ENCODE results near the gene PRKACB. TPM values are rescaled to one million over a fixed set of nuclear protein-coding genes. Genes with fewer than 3 reads are reported as not detected.

The PRKACB gene
- total RNA-seq, 1 donor from 2014 or later = 64.9 TPM

DNA sequence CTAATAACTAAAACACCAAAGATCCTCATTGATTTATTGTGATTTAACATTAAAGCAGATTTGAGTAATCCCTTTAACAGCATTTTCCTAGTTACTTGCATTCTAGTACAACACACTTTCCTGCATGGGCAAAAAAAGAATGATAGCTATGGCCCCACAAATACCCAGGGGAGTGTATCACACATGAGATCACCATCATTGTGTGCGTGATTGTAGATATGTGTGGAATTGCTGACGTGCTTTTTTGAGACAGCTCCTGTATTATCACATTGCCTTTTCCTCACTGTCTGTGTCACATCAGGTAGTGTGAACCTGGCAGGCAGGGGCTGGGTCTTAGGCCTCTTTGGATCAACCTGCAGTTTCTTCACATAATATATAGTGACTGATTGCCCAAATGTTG lies 109.0 kb downstream of the PRKACB start:
- Histone ChIP-seq H3K4me2 (ENCODE audit: low read length) (peak overlapping the region; percentile 42), H2AFZ (ENCODE audit: low read depth, low read length) (no peak overlapping the region), H3K79me2 (ENCODE audit: insufficient read depth, low read length) (no peaks in the 10 kb centered on the region), H3K27me3 (ENCODE audit: insufficient read depth, low read length) (no peaks in the 10 kb centered on the region), H3K4me3 (ENCODE audit: insufficient read depth, low read depth, low read length) (no peak overlapping the region), H4K20me1 (ENCODE audit: insufficient read depth, low read length) (no peaks in the 10 kb centered on the region), H3K9me3 (ENCODE audit: insufficient read depth, low read depth, low read length) (no peaks in the 10 kb centered on the region), H3K9ac (ENCODE audit: low read length) (peak overlapping the region; percentile 62), H3K36me3 (ENCODE audit: insufficient read depth, low read length) (no peaks in the 10 kb centered on the region), H3K27ac (ENCODE audit: low read depth, low read length) (peak overlapping the region; percentile 91), H3K4me1 (ENCODE audit: insufficient read depth, low read length) (peaks cover 27% of the 10 kb centered on the region)
- Mint-ChIP-seq H3K4me3 (ENCODE audit: unreplicated experiment) (no peak overlapping the region), H3K27ac (ENCODE audit: unreplicated experiment) (peak overlapping the region; percentile 97), H3K27me3 (ENCODE audit: low read depth, unreplicated experiment) (no peaks in the 10 kb centered on the region), H3K36me3 (ENCODE audit: low read depth, unreplicated experiment) (peaks cover 2% of the 10 kb centered on the region), H3K4me1 (ENCODE audit: low read depth, unreplicated experiment) (peaks cover 26% of the 10 kb centered on the region), H3K9me3 (ENCODE audit: unreplicated experiment) (no peaks in the 10 kb centered on the region)
- FAIRE-seq = no peak
- TF ChIP-seq, protein P1, sequence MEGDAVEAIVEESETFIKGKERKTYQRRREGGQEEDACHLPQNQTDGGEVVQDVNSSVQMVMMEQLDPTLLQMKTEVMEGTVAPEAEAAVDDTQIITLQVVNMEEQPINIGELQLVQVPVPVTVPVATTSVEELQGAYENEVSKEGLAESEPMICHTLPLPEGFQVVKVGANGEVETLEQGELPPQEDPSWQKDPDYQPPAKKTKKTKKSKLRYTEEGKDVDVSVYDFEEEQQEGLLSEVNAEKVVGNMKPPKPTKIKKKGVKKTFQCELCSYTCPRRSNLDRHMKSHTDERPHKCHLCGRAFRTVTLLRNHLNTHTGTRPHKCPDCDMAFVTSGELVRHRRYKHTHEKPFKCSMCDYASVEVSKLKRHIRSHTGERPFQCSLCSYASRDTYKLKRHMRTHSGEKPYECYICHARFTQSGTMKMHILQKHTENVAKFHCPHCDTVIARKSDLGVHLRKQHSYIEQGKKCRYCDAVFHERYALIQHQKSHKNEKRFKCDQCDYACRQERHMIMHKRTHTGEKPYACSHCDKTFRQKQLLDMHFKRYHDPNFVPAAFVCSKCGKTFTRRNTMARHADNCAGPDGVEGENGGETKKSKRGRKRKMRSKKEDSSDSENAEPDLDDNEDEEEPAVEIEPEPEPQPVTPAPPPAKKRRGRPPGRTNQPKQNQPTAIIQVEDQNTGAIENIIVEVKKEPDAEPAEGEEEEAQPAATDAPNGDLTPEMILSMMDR (IDR thresholded peaks at IDR 0.05; ENCODE audit: insufficient read depth, low read depth, low read length) = no peak
- TF ChIP-seq EZH2 (IDR thresholded peaks at IDR 0.05; ENCODE audit: insufficient read depth, low read length) = no peak
- DNase-seq (ENCODE audit: low read depth) = peak; percentile 88

DNA sequence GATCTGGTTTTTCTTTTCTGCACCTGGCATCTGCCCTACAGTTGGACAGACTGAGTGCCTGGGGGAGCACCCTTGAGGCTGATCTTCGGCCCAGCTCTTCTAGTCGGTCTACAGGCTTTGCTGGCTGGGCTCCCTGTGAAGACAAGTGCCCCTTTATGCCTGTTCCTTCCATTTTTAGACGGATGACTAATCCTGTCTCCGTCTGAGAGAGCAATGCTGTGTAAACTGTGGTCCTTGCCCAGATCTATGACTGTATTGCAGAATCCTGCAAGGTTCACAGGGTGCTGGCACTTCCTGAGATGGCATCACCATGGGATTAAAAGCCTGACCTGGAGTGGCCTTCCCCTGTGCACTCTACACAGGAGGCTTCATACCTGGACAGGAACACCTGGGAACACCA lies 109.8 kb downstream of the PRKACB start:
- Mint-ChIP-seq H3K27me3 (ENCODE audit: low read depth, unreplicated experiment) (peaks cover 2% of the 10 kb centered on the region), H3K9me3 (ENCODE audit: unreplicated experiment) (no peaks in the 10 kb centered on the region), H3K4me3 (ENCODE audit: unreplicated experiment) (peak overlapping the region; percentile 30), H3K27ac (ENCODE audit: unreplicated experiment) (peak overlapping the region; percentile 97), H3K36me3 (ENCODE audit: low read depth, unreplicated experiment) (peaks cover 2% of the 10 kb centered on the region), H3K4me1 (ENCODE audit: low read depth, unreplicated experiment) (peaks cover 26% of the 10 kb centered on the region)
- no peaks in the 10 kb centered on the region for H3K79me2 ChIP-seq (ENCODE audit: insufficient read depth, low read length)
- no peaks in the 10 kb centered on the region for H4K20me1 ChIP-seq (ENCODE audit: insufficient read depth, low read length)
- no peaks in the 10 kb centered on the region for H3K9me3 ChIP-seq (ENCODE audit: insufficient read depth, low read depth, low read length)
- H3K4me1 ChIP-seq (ENCODE audit: insufficient read depth, low read length) = peaks cover 27% of the 10 kb centered on the region
- H3K4me3 ChIP-seq (ENCODE audit: insufficient read depth, low read depth, low read length) = no peak overlapping the region
- no peaks in the 10 kb centered on the region for H3K27me3 ChIP-seq (ENCODE audit: insufficient read depth, low read length)
- H3K4me2 ChIP-seq (ENCODE audit: low read length) = peak overlapping the region; percentile 42
- peak overlapping the region; percentile 58 for H3K9ac ChIP-seq (ENCODE audit: low read length)
- H3K27ac ChIP-seq (ENCODE audit: low read depth, low read length) = peak overlapping the region; percentile 91
- FAIRE-seq (peak; percentile 39), DNase-seq (ENCODE audit: low read depth) (peak; percentile 97)
- no peaks in the 10 kb centered on the region for H3K36me3 ChIP-seq (ENCODE audit: insufficient read depth, low read length)
- TF ChIP-seq, protein P1 (IDR thresholded peaks at IDR 0.05; ENCODE audit: insufficient read depth, low read depth, low read length) = no peak
- TF ChIP-seq EZH2 (IDR thresholded peaks at IDR 0.05; ENCODE audit: insufficient read depth, low read length) = no peak
- H2AFZ ChIP-seq (ENCODE audit: low read depth, low read length) = no peak overlapping the region

DNA sequence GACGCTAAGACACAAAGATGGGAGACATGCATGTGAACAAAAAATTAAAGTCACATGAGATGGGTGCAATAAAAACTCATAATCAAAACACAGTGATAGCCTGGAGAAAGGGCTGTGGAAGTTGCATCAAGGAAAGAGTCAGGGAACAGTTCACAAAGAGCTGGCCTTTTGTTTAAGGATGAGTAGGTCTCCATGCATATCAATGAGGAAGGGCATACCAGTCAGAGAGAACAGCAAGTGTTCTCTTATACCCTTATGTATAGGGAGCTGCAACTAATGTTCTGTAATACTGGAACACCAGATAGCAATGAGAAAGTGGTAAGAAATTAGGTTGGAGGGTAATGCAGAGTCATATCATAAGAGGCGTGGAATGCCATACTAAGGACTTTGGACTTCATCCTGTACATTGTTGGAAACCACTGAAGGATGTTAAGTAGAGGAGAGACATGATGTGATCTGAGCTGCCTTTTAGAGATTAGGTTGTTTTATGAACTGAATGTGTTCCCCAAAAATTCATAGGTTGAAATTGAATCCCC lies 110.7 kb downstream of the PRKACB start:
- Mint-ChIP-seq H3K27ac (ENCODE audit: unreplicated experiment) (peak overlapping the region; percentile 97), H3K27me3 (ENCODE audit: low read depth, unreplicated experiment) (peaks cover 5% of the 10 kb centered on the region), H3K4me1 (ENCODE audit: low read depth, unreplicated experiment) (peaks cover 26% of the 10 kb centered on the region), H3K36me3 (ENCODE audit: low read depth, unreplicated experiment) (peaks cover 2% of the 10 kb centered on the region), H3K9me3 (ENCODE audit: unreplicated experiment) (no peaks in the 10 kb centered on the region), H3K4me3 (ENCODE audit: unreplicated experiment) (no peak overlapping the region)
- H3K4me1 ChIP-seq (ENCODE audit: insufficient read depth, low read length) = peaks cover 27% of the 10 kb centered on the region
- DNase-seq (ENCODE audit: low read depth) (no peak), FAIRE-seq (no peak)
- H3K4me2 ChIP-seq (ENCODE audit: low read length) = peak overlapping the region; percentile 42
- TF ChIP-seq EZH2 (IDR thresholded peaks at IDR 0.05; ENCODE audit: insufficient read depth, low read length) = no peak
- TF ChIP-seq, protein P1 (IDR thresholded peaks at IDR 0.05; ENCODE audit: insufficient read depth, low read depth, low read length) = no peak
- H2AFZ ChIP-seq (ENCODE audit: low read depth, low read length) = no peak overlapping the region
- no peaks in the 10 kb centered on the region for H3K9me3 ChIP-seq (ENCODE audit: insufficient read depth, low read depth, low read length)
- peak overlapping the region; percentile 91 for H3K27ac ChIP-seq (ENCODE audit: low read depth, low read length)
- H3K9ac ChIP-seq (ENCODE audit: low read length) = no peak overlapping the region
- no peaks in the 10 kb centered on the region for H3K27me3 ChIP-seq (ENCODE audit: insufficient read depth, low read length)
- no peaks in the 10 kb centered on the region for H3K79me2 ChIP-seq (ENCODE audit: insufficient read depth, low read length)
- H3K36me3 ChIP-seq (ENCODE audit: insufficient read depth, low read length) = no peaks in the 10 kb centered on the region
- H4K20me1 ChIP-seq (ENCODE audit: insufficient read depth, low read length) = no peaks in the 10 kb centered on the region
- H3K4me3 ChIP-seq (ENCODE audit: insufficient read depth, low read depth, low read length) = no peak overlapping the region
